Measurements from ENCODE around the gene ARRDC4.

ARRDC4 gene, protein sequence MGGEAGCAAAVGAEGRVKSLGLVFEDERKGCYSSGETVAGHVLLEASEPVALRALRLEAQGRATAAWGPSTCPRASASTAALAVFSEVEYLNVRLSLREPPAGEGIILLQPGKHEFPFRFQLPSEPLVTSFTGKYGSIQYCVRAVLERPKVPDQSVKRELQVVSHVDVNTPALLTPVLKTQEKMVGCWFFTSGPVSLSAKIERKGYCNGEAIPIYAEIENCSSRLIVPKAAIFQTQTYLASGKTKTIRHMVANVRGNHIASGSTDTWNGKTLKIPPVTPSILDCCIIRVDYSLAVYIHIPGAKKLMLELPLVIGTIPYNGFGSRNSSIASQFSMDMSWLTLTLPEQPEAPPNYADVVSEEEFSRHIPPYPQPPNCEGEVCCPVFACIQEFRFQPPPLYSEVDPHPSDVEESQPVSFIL

DNA sequence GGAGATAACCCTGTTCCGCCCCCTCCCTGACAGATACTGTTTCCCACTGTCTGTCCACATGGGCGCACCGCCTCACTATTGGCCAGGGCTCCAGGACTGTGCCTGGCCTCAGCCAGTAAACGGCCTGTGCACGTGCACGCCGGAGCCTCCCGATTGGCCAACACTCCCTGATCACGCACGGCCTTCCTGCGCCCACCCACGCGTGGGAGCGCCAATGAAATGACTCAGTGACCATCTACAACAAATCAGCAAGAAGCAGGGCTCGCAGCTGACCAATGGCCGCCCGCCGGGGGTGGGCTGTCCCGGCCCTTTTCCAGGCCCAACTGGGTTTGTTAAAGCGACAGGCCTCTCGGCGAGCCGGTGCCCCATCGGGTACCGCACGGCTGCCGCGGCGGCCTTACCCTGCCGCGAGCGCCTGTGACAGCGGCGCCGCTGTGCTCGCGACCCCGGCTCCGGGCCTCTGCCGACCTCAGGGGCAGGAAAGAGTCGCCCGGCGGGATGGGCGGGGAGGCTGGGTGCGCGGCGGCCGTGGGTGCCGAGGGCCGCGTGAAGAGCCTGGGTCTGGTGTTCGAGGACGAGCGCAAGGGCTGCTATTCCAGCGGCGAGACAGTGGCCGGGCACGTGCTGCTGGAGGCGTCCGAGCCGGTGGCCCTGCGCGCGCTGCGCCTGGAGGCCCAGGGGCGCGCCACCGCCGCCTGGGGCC is at the start of gene ARRDC4:
ARRDC4 (plus strand) TSS at position 340 of the 703 bp plus-strand sequence; CDS start at position 499, 159 bp downstream.
- peak; percentile 100 for DNase-seq

DNA sequence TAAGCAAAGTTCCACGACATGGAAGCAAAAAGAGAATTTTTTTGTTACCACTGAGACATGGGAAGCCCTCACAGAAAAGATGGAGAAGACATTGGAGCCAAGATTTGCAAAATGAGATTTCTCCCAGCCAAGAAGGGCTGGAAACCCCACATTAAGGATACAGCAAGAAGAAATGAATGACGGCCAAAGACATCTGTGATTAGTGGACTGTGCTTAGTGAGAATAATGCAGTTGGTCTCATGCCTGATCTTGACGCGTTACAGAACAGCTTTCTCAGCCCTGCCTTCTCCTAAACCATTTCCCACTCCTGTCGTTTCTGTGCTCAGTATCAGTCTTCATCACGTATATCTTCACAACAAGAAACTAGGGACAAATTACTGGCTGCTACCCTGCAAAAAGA is 45.8 kb upstream of the ARRDC4 start:
- no peak for DNase-seq

DNA sequence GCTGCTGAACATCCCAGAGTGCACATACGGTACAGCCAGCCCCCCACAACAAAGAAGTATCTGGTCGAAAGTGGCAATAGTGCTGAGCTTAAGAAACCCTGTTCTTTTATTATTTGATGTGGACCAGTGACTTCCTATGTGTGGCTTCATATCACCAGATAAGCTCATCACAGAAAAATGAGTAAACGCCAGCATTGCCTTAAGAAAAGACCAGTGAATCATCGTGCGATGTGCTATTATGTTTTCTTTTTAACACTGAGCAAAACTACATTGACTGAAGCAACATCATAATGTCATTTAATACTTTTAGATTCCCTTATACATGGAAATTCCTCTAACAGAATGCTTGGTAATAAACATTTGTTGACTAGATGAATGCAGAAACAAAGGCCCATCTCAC is 45.2 kb upstream of the ARRDC4 start:
- no peak for DNase-seq

DNA sequence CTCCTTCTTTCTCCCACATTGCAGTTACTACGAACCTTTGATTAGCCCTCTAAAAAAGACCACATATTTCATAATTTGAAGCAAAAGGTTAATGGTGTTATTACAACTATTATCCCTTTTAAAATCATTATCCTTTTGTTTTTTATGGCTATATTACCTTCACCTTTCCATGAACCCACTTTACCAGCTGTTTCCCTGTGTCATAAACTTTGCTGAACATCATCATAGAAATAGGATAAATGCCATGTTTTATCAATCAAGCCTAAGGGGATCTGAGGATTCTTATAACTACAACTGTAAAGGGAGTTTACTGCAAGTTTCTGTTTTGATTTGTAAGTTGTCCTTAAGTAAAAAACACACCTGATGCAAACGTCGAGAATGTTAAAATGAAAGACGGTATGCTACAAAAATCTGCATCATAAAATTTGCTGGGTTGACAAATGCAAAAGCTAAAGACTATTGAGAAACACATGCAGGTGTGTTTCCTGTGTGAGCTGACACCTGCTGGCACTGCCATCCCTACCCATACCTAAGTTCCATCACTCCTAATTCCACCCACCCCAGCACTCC is 39.1 kb upstream of the ARRDC4 start:
- no peak for DNase-seq

DNA sequence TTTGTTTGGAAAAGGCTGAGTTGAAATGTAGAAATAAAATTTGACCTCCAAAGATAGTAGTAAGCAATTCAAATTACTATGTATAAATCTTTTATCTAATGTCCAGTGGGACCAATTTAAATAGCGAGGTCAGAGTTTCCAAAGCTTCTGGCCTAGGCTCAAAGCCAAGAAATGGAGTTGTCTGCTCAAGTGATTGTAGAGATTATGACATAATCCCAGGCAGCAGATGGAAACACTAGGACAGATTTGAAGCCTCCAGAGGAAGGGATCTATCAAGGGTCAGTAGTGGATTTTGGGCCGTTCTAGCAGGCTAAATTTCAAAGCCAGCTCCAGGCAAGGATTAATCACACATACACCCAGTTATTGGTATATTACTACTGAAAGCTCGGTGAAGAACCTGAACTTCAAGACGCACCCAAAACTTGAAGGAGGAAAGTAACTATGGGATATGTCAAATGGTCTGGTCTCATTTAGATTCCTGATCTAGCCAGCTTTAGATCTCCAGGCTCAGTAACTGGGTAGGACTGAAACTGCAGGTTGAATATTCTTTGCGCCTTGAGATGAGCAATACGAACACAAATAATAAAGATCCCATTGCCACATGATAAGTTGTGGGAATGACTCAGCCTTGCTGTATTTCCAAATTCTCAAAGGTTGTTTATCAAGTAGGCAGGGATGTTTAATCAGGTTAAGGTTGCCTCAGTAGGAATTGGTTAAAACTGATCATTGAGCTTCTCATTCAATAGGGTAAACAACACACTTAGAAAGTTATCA is 30.9 kb upstream of the ARRDC4 start:
- no peak for DNase-seq

DNA sequence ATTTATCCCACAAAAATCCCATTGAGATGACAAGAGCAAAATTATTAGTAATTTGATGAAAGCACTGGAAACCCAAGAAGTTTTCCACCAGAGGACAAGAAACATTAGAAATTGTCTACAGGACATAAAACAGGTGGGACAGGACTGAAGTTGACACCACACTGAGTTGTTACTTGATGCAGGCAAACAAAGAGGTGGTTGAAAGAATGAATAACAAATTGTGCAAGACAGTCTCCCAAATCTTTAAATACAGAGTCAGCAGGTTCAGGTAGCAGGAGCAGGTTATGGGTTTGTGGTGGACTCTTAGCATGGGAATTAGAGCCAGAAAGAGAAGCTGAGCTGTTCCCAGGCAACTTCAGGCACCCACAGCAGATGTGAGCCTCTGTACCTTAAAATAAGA is 30.3 kb upstream of the ARRDC4 start:
- no peak for DNase-seq

DNA sequence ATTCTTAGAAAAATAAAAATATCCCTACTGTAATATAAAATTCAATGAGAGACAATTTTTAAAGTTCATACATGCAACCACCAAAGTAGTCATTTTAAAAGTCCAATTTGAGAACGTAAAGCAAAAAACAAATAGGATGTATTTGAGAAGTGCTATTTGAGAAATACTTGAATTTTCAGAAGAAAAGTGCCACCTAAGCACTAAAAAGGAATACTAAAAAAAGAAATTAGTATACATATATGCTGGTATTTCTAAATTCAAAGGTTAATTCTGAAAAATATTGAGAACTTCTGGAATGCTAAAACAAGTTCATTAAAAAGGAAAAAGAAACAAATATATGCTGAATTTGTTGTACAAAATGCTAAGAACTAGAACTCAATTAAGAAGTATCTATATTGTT is 29.2 kb upstream of the ARRDC4 start:
- no peak for DNase-seq

DNA sequence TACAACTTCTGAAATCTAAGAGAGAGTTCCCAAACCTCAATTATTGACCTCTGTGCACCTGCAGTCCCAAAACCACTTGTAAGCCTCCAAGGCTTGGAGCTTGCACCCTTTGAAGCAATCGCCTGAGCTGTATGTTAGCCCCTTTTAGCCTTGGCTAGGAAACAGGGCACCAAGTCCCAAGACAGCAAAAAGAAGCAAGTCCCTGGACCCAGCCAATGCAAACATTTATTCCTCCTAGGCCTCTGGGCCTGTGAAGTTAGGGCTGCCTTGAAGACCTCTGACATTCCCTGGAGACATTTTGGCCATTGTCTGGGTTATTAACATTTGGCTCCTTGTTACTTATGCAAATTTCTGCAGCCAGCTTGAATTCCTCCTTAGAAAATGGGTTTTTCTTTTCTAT is 26.9 kb upstream of the ARRDC4 start:
- DNase-seq, result no peak

DNA sequence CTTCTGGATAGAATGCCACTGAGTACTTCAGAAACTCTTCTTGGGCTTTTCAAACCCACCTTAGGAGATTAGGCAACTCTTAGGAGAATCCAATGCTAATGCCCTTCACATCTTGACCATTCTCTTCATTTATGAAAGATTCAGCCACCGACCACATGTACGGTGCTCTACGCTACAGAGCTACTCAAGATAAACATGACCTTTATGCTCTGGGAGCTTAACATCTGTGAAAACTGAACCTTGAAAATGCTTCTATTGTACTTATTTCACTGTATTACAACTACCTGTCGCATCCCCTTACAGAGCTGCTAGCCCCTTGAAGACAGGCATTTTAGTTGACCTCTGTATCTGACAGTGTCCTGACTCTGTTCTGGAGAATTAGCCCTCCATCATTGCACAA is 19.5 kb upstream of the ARRDC4 start:
- no peak for DNase-seq

DNA sequence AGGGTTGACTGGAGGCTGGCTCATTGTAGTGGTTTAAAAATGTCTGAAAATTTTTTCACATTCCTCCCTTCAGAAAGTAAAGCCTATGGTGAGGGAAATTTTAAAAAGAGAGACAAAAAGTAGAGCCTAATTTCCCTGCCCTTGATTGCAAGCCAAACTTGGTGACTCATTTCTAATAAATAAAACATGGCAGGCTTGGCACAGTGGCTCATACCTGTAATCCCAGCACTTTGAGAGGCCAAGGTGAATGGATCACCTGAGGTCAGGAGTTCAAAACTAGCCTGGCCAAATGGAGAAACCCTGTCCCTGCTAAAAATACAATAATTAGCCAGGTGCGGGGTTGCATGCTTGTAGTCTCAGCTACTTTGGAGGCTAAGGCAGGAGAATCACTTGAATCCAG is 18.9 kb upstream of the ARRDC4 start:
- no peak for DNase-seq

DNA sequence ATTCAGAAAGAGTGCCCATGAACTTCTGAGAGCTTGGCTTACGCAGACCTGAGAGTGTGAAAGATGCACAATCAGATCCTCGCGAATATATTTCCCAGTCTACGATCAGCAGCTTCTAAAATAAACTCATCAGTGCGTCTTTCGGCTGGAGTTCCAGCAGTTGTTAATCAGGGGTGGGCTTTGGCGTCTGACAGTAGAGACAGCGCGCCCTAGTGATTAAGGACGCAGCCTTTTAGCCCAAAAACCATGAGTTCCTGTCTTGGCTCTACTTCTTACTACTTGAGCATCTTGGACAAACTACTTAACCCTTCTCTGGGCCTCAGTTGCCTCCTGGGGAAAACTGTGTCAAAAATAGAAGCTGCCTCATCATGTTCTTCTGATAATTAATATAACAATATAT is 15.8 kb upstream of the ARRDC4 start:
- no peak for DNase-seq

DNA sequence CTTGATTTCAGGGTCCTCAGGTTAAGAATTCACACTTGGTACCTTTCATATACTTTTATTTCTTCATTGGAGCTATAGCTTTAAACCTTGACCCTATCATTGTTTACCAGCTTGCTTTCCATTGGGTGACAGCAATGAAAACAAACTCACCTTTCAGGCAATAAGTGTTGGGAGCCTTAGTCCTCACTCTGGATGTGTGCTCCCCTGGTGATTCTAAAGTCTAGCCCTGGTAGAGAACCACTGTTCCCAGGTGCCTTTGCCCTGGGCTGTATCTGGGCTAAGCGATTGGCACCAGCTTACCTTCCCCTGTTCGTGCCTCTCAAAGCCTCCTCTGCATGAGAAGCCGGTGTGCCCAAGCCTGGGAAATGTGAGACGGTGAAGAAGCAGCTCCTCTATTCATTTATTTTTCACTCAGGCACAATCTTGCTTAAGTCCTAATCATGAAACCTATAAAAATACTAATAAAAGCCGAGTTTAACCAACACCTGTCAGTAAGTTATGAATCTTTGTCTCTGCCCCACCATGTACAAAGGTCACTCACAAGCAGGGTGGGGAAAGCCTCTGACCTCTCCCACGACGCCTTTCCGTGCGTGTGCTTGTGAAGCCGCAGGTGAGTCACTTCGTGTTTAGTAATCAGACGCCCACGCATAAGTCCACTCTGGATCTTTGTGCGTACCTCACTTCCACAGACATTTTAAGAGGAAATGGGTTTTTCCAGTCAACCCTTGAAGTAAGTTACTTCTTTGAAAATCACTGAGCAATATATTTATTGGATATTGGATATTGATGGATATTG is 12.8 kb upstream of the ARRDC4 start:
- DNase-seq, result peak; percentile 8

DNA sequence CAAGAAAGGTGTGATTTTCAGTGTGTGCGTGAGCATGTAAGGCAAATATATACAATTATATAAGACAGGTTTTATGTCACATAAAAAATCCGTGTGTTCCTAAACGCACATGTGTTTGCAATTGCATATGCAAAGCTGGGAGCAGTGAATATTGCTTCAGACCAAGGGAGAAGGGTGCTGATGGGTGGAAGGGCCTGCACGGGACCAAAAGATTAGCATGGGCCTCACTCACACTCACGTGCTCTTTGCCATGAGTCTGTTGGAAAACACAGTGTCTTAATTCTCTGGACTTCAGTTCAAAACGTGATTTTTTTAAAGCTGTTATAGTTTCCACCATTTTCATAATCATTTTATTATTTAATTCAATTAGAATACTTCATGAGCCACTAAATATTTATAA is 7.2 kb upstream of the ARRDC4 start:
- DNase-seq, result no peak

DNA sequence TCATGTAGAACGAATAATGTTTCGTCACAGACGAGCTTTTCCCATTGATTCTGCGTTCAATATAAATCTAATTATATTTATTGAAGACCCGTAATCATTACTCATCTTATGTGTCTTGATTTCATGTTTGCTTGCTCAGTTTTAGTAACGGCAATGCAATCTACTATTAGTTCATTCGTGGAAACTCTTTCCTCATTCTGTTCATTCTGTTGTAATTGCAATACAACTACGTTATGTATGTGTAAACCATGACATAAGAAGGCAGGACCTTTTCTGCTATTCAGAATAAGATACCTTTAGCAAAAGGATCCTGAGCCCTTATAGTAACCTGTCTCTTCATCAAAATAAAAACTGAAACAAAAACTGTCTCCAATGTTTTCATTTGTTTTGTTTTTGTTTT is 6.8 kb upstream of the ARRDC4 start:
- peak; percentile 5 for DNase-seq

DNA sequence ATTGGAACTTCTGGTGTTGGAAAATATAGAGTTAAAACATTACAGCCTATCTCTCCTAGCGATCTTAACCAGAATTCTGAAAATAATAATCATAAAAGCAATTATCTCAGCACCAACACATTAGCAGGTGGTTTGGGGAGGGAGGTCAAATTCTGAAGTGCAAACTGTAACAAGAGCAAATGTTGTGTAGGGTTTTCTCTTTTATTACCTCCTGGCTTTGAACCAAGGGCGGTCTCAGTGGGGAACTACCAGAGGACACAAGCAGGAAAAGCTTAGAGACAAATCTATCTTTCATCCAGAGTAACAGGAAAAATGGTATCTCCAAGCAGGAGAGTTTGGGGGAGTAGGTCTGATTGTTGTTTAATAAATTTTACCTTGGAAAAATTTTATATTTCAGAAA is 5.5 kb upstream of the ARRDC4 start:
- no peak for DNase-seq

DNA sequence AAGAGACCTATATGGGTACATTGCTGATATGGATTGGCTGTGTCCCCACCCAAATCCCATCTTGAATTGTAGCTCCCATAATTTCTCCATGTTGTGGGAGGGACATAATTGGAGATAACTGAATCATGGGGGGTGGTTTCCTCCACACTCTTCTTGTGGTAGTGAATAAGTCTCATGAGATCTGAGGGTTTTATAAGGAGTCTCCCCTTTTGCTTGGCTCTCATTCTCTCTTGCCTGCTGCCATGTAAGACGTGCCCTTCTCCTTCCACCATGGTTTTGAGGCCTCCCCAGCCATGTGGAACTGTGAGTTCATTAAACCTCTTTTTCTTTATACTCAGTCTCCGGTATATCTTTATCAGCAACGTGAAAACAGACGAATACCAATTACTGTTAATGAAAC is 5.0 kb upstream of the ARRDC4 start:
- no peak for DNase-seq

DNA sequence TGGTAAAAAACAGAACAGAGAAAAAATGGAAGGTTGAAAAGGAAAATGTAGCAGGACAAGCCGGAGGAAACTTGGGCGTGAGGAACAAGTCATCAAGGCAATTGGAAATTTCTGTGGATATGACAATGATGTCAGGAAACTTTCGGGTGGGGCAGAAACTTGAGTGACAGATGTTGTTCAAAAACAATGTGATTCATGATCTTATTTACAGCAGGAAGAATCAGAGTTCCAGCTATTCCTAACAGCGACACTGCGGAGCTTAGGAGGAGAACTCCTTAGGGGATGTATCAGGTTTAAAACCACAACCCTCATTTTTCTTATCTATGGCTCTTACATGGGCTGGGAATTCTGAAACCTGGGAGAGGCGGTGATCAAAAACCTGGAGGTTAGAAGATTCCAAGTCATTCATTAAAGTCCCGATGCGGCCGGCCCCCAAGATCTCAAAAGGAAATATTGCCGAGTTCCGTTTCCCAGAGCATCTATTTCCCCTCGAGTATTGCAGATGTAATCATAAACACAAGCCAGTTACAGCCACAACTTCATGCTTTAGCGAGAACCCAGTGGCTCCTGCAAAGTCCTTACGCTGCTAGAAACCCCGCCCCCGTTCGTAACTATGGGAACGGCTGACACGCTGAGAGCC is 659 bp upstream of the ARRDC4 start:
- DNase-seq, result peak; percentile 32

DNA sequence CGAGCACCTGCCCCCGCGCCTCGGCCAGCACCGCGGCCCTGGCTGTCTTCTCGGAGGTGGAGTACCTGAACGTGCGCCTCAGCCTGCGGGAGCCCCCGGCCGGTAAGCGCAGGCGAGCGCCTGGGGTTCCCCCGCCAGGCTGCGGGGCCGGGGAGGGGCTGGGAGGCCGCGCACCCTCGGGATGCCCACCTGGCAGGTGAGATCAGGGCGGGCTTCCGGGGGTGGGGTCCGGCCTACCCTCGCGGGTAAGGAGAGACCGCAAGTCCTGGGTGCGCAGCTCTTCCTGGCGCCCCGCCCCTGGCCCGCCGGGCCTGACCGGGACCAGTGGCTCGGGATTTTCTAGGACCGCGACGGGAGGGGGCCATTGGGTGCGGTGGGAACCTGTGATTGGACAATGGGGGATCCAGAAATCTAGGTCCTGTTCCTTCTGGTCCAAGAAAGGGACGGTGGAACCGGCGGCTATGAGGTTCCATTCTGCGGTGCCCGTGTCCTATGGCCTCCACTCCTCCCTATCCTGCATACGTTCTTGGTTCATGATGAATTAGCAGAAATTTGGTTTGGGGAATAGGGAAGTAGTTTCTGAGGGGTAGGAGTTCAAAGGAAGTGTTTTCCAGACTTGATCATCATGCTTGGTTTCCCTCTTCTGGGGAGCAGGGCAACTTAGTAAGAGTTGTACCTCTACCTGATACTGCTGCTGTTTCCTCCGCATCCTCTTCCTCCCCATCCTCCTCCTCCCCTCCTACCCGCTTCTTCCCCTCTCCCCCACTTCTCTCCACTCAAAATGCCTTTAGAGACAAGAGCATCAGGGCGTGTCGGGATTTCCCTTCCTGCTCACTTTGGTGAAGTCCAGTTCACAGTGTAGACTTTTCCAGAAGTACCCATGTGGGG is 808 bp downstream of the ARRDC4 start:
- peak; percentile 50 for DNase-seq

DNA sequence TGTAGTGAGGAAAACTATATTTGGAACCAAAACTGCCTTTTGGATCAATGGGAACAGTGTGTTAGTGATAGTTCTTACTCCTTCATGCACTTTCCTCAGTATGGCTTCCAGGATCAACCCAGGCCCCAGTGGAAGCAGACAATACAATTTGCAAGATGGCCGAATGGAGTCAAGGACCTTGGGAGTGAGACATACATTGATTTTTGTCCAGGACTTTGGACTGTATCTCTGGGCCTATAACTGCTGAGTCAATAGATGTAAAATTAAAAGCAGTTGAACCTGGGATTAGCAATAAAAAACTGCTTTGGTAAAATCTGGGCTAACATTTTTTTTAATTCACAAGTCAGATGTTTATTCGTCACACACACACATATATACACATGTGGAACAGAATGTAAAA is 1.8 kb downstream of the ARRDC4 start:
- no peak for DNase-seq

DNA sequence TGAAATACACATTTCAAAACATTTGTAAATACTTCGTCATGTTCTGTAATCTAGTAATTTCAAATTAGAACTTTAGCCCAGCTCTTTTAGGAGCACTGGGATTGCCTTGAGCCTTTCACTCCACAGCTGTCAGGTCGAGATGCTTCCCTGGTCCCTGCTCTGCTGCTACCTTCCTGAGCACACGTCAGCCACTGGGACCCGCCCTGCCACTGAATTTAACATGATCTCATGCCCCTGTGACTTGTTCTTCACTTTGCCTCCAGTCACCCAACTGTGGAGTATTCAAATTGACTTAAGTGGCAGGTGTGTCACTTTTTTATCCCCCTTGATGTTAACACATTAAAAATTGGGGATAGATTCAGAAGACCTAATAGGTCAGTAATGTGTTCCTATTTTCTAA is 3.3 kb downstream of the ARRDC4 start:
- DNase-seq, result no peak

DNA sequence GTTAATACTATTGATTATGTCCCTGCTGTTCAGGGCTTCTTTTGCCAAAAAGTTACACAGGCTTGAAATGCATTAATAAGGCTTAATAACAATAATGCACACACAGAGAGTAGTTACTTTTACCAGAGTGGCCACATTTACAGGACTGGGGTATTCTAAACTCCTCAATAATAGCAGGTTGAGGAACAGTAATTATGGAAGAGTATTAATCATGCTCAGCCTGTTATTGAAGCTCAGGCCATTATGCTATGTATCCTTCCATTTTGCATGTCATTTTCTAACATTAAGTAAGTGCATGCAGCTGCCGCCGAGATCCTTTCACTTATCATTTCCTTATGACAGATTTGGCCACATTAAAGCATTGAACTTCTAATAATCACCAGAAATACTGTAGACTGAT is 5.7 kb downstream of the ARRDC4 start:
- DNase-seq, result no peak
